Left lung (tissue), 10 donors: ENCODE data around the gene KCNK13. TPM values are rescaled to one million over a fixed set of nuclear protein-coding genes. Genes with fewer than 3 reads are reported as not detected.

Experiments
- ATAC-seq: fragments of 200-7000 bp; cut with Tn5 transposase; one replicate; pipeline ENCODE4 v1.9.1; 2020; ENCODE audit warnings: moderate library complexity
- DNase-seq, 4 donors: peaks; one replicate each; pipeline ENCODE4 v3.0.0-alpha.2; 2013 to 2020
- H3K27ac ChIP-seq, 2 donors: fragments of 200-600 bp; sonication (generic) in 1 of 2; one replicate each; pipeline versions ENCODE4 v1.5.0 to v1.8.0; 2020 to 2021
- H3K27me3 ChIP-seq, 2 donors: fragments of 200-600 bp; sonication (generic) in 1 of 2; one replicate each; pipeline versions ENCODE4 v1.5.0 to v1.8.0; 2020 to 2021
- H3K36me3 ChIP-seq, 2 donors: fragments of 200-600 bp; sonication (generic) in 1 of 2; one replicate each; pipeline versions ENCODE4 v1.5.0 to v1.8.0; 2020 to 2021
- H3K4me1 ChIP-seq, 2 donors: fragments of 200-600 bp; one replicate each; pipeline ENCODE4 v1.8.0; 2021
- H3K4me3 ChIP-seq, 2 donors: fragments of 200-600 bp; sonication (generic) in 1 of 2; one replicate each; pipeline versions ENCODE4 v1.5.0 to v1.8.0; 2020 to 2021; ENCODE audit warnings: mild to moderate bottlenecking in 1 of 2
- H3K9me3 ChIP-seq, 2 donors: fragments of 200-600 bp; sonication (generic) in 1 of 2; one replicate each; pipeline versions ENCODE4 v1.5.0 to v1.8.0; 2020 to 2021
- CTCF ChIP-seq, 2 donors: fragments of 200-600 bp; sonication (generic) in 1 of 2; IDR thresholded peaks; one replicate each; pipeline versions ENCODE4 v1.5.0 to v1.8.0; 2021; ENCODE audit warnings: antibody characterized with exemption in 2 of 2
- intact Hi-C, 2 donors: fragments of 100-400 bp; cut with DNase I; formaldehyde crosslinking; loops; one replicate each; pipeline versions ENCODE4 v1.11.2 to v1.14.2; 2022
- polyA plus RNA-seq, 6 donors: library from polyadenylated mRNA; unstranded; fragments of 120-200 nt; gene quantifications; one replicate each; pipeline ENCODE4 v1.2.1, GENCODE V29; 2013; ENCODE audit not compliant: insufficient read length in 6 of 6
- total RNA-seq, 2 donors: library from RNA; stranded (reverse); fragmentation: NEBNext Ultra II Directional; extraction: Animal tissue kit (Norgen Biotek cat#: 25700); gene quantifications; one replicate each; pipeline ENCODE4 v1.2.1, GENCODE V29; 2021
- donor health status: DM: no; HTN: yes; CAD: no.
- donor health status: DM: no; HTN: no; CAD: no.

KCNK13 gene
- total and polyA plus RNA-seq, 8 donors = 0.15 to 2.8 (median 0.23) TPM

- Histone ChIP-seq H3K36me3 (no peaks in the 10 kb centered on the region), H3K27ac (no peak overlapping the region), H3K4me1 (peaks cover 17 to 36% of the 10 kb centered on the region in 2 donors), H3K4me3 (peak overlapping the region; percentile 28 to 49), H3K9me3 (no peaks in the 10 kb centered on the region), H3K27me3 (peaks cover 77 to 100% of the 10 kb centered on the region in 2 donors)
- DNase-seq (peak; percentile 25 to 83 (median 39)), ATAC-seq (peak; percentile 85)
- intact Hi-C loops = no loop called here
- TF ChIP-seq CTCF (IDR thresholded peaks at IDR 0.05) = peak; percentile 26 to 32
Observed at GRCh38 chr14:90060312-90060964, 1.4 kb upstream of the KCNK13 start.

GRCh38 chr14:90060965-90061684 is 669 bp upstream of the KCNK13 start:
- Histone ChIP-seq H3K36me3 (no peaks in the 10 kb centered on the region), H3K4me1 (peaks cover 17 to 36% of the 10 kb centered on the region in 2 donors), H3K4me3 (peak overlapping the region; percentile 28 to 49), H3K27ac (no peak overlapping the region), H3K9me3 (no peaks in the 10 kb centered on the region), H3K27me3 (peaks cover 72 to 100% of the 10 kb centered on the region in 2 donors)
- no peak for TF ChIP-seq CTCF (IDR thresholded peaks at IDR 0.05)
- intact Hi-C loops = no loop called here
- no peak for DNase-seq
- no peak for ATAC-seq

GRCh38 chr14:90062127-90062794 is 467 bp downstream of the KCNK13 start:
- ATAC-seq (peak; percentile 50), DNase-seq (peak in 1 of 4 donors; percentile 82)
- Histone ChIP-seq H3K27ac (peak overlapping the region in 1 of 2 donors; percentile 7), H3K36me3 (no peaks in the 10 kb centered on the region), H3K4me3 (peak overlapping the region; percentile 10 to 49), H3K4me1 (peaks cover 17 to 36% of the 10 kb centered on the region in 2 donors), H3K27me3 (peaks cover 68 to 100% of the 10 kb centered on the region in 2 donors), H3K9me3 (no peaks in the 10 kb centered on the region)
- intact Hi-C loops = no loop called here
- no peak for TF ChIP-seq CTCF (IDR thresholded peaks at IDR 0.05)

- H3K27ac ChIP-seq = peak overlapping the region in 1 of 2 donors; percentile 7
- H3K9me3 ChIP-seq = no peaks in the 10 kb centered on the region
- TF ChIP-seq CTCF (IDR thresholded peaks at IDR 0.05) = no peak
- DNase-seq (no peak), ATAC-seq (no peak)
- peaks cover 65 to 100% of the 10 kb centered on the region in 2 donors for H3K27me3 ChIP-seq
- H3K4me1 ChIP-seq = peaks cover 17 to 36% of the 10 kb centered on the region in 2 donors
- H3K36me3 ChIP-seq = no peaks in the 10 kb centered on the region
- intact Hi-C loops = no loop called here
- H3K4me3 ChIP-seq = peak overlapping the region in 1 of 2 donors; percentile 49
Observed at GRCh38 chr14:90062822-90063539, 1.2 kb downstream of the KCNK13 start.
